ENCODE data around the gene DDOST. TPM values are rescaled to one million over a fixed set of nuclear protein-coding genes. Genes with fewer than 3 reads are reported as not detected.

The DDOST gene
- total RNA-seq, 4 donors from 2014 or later, result 70.3 to 157 (median 105) TPM

GRCh38 chr1:20689645-20690056 lies 28.5 kb upstream of the DDOST start:
- no peaks in the 10 kb centered on the region for H3K4me1 ChIP-seq
- no peak for TF ChIP-seq CTCF (IDR thresholded peaks at IDR 0.05)
- no peak for TF ChIP-seq EP300 (IDR thresholded peaks at IDR 0.05; ENCODE audit: low read depth)
- no peak for TF ChIP-seq POLR2A (IDR thresholded peaks at IDR 0.05)
- no peak for TF ChIP-seq POLR2AphosphoS5 (IDR thresholded peaks at IDR 0.05)
- H3K4me3 ChIP-seq, result no peak overlapping the region
- no peaks in the 10 kb centered on the region for H3K9me3 ChIP-seq
- no peak for DNase-seq
- intact Hi-C loops (cut with DNase I; ENCODE audit: low total_unique reads), result no loop called here
- H3K27me3 ChIP-seq, result no peaks in the 10 kb centered on the region
- H3K36me3 ChIP-seq, result no peaks in the 10 kb centered on the region
- WGBS, 2 donors (ENCODE audit: low coverage in 1 of 2), result 73 to 88% methylated on average over 3 of the region's 3 CpGs
- H3K27ac ChIP-seq, result no peak overlapping the region
- in situ Hi-C loops (cut with MboI; ENCODE audit: low pct_ligation_motif_present in 1 of 4, low pct_unique_long_range_greater_than_20kb in 1 of 4, low sequenced_read_pairs in 3 of 4), result loop anchor here (10.0 to 25.0 kb wide), 3 partner anchors 498 to 523 kb away; partner anchors contain the start of gene EIF4G3 (in 1 of the 4)

- Histone ChIP-seq H3K27me3 (no peaks in the 10 kb centered on the region), H3K4me1 (no peaks in the 10 kb centered on the region), H3K27ac (no peak overlapping the region), H3K4me3 (no peak overlapping the region), H3K9me3 (no peaks in the 10 kb centered on the region), H3K36me3 (no peaks in the 10 kb centered on the region)
- in situ Hi-C loops (cut with MboI; ENCODE audit: low pct_ligation_motif_present in 1 of 4, low pct_unique_long_range_greater_than_20kb in 1 of 4, low sequenced_read_pairs in 3 of 4), result loop anchor here in 2 of 4 donors (25.0 kb wide), 2 partner anchors 500 to 525 kb away; partner anchors contain the start of gene EIF4G3 (in 1 of the 2)
- TF ChIP-seq EP300 (IDR thresholded peaks at IDR 0.05; ENCODE audit: low read depth), result no peak
- no peak for TF ChIP-seq CTCF (IDR thresholded peaks at IDR 0.05)
- no peak for DNase-seq
- intact Hi-C loops (cut with DNase I; ENCODE audit: low total_unique reads), result no loop called here
- WGBS, 2 donors (ENCODE audit: low coverage in 1 of 2), result 81 to 100% methylated on average over 2 to 26 of the region's 26 CpGs
These were observed 25.9 kb upstream of the DDOST start for GRCh38 chr1:20686883-20687725.

GRCh38 chr1:20685741-20686140 lies 24.6 kb upstream of the DDOST start:
- no peak overlapping the region for H3K4me3 ChIP-seq
- H3K4me1 ChIP-seq, result no peaks in the 10 kb centered on the region
- H3K27me3 ChIP-seq, result no peaks in the 10 kb centered on the region
- no peaks in the 10 kb centered on the region for H3K36me3 ChIP-seq
- H3K27ac ChIP-seq, result peak overlapping the region in 3 of 4 donors; percentile 22 to 58 (median 43)
- DNase-seq, result no peak
- in situ Hi-C loops (cut with MboI; ENCODE audit: low pct_ligation_motif_present in 1 of 4, low pct_unique_long_range_greater_than_20kb in 1 of 4, low sequenced_read_pairs in 3 of 4) (loop anchor here in 2 of 4 donors (25.0 kb wide), 2 partner anchors 502 to 527 kb away; partner anchors contain the start of gene EIF4G3 (in 1 of the 2)), intact Hi-C loops (cut with DNase I; ENCODE audit: low total_unique reads) (loop anchor here (2.0 kb wide), 1 partner anchor 21 kb away; no protein-coding TSS in a partner anchor)
- 84% methylated on average over 12 of the region's 12 CpGs; no CpG with 5 or more reads in 1 of the 2 donors for WGBS, 2 donors (ENCODE audit: low coverage in 1 of 2)
- no peaks in the 10 kb centered on the region for H3K9me3 ChIP-seq
- TF ChIP-seq CTCF (IDR thresholded peaks at IDR 0.05), result no peak
- TF ChIP-seq EP300 (IDR thresholded peaks at IDR 0.05; ENCODE audit: low read depth), result no peak
- TF ChIP-seq POLR2AphosphoS5 (IDR thresholded peaks at IDR 0.05), result no peak
- TF ChIP-seq POLR2A (IDR thresholded peaks at IDR 0.05), result no peak

- peak overlapping the region; percentile 28 to 58 (median 40) for H3K27ac ChIP-seq
- no peaks in the 10 kb centered on the region for H3K36me3 ChIP-seq
- H3K4me3 ChIP-seq, result no peak overlapping the region
- DNase-seq, result no peak
- no peaks in the 10 kb centered on the region for H3K9me3 ChIP-seq
- no peaks in the 10 kb centered on the region for H3K4me1 ChIP-seq
- intact Hi-C loops (cut with DNase I; ENCODE audit: low total_unique reads), result loop anchor here (2.0 kb wide), 1 partner anchor 22 kb away; no protein-coding TSS in a partner anchor
- H3K27me3 ChIP-seq, result no peaks in the 10 kb centered on the region
- in situ Hi-C loops (cut with MboI; ENCODE audit: low pct_ligation_motif_present in 1 of 4, low pct_unique_long_range_greater_than_20kb in 1 of 4, low sequenced_read_pairs in 3 of 4), result loop anchor here in 2 of 4 donors (25.0 kb wide), 2 partner anchors 502 to 527 kb away; partner anchors contain the start of gene EIF4G3 (in 1 of the 2)
- WGBS, 2 donors (ENCODE audit: low coverage in 1 of 2), result 86 to 87% methylated on average over 7 to 20 of the region's 21 CpGs
- TF ChIP-seq CTCF (IDR thresholded peaks at IDR 0.05) (no peak), POLR2A (IDR thresholded peaks at IDR 0.05) (no peak), POLR2AphosphoS5 (IDR thresholded peaks at IDR 0.05) (no peak), EP300 (IDR thresholded peaks at IDR 0.05; ENCODE audit: low read depth) (no peak)
These were observed 24.0 kb upstream of the DDOST start for GRCh38 chr1:20685099-20685662.

All from transverse colon (tissue), 4 donors.